Natural killer cell (primary cell): ENCODE data around the gene IRF3. TPM values are rescaled to one million over a fixed set of nuclear protein-coding genes. Genes with fewer than 3 reads are reported as not detected.

Experiments used
- ATAC-seq, 3 donors: fragments of 150-1000 bp in 2 of 3; fragments of 200-7000 bp in 1 of 3; cut with Tn5 transposase; 1 replicate in 1 of 3; 2 replicates in 2 of 3; pipeline ENCODE4 v1.10.0; 2021; ENCODE audit warnings: mild to moderate bottlenecking in 2 of 3, moderate library complexity in 2 of 3
- DNase-seq, 2 donors: peaks; one replicate each; pipeline versions ENCODE4 v3.0.0 to v3.0.0-alpha.2; 2013 to 2021; ENCODE audit warnings: mixed read lengths in 1 of 2
- H3K27ac ChIP-seq: one replicate; pipeline ENCODE4 v1.5.1; 2013; ENCODE audit warnings: mild to moderate bottlenecking, low read length
- H3K27me3 ChIP-seq: one replicate; pipeline ENCODE4 v1.6.1; 2013; ENCODE audit warnings: low read length; ENCODE audit not compliant: control insufficient read depth, insufficient read depth
- H3K36me3 ChIP-seq: one replicate; pipeline ENCODE4 v1.6.1; 2013; ENCODE audit warnings: low read length; ENCODE audit not compliant: control insufficient read depth, insufficient read depth
- H3K4me1 ChIP-seq: one replicate; pipeline ENCODE4 v1.6.1; 2013; ENCODE audit warnings: low read length; ENCODE audit not compliant: control insufficient read depth, insufficient read depth
- H3K4me3 ChIP-seq: one replicate; pipeline ENCODE4 v1.5.1; 2013; ENCODE audit warnings: low read length
- H3K9me3 ChIP-seq: one replicate; pipeline ENCODE4 v1.6.1; 2013; ENCODE audit warnings: low read length; ENCODE audit not compliant: control insufficient read depth, insufficient read depth
- H3K27ac Mint-ChIP-seq, 2 donors: one replicate each; pipeline ENCODE4 v1.8.0; 2022; ENCODE audit warnings: mild to moderate bottlenecking in 2 of 2, mixed read lengths in 2 of 2, moderate library complexity in 1 of 2
- H3K27me3 Mint-ChIP-seq, 2 donors: one replicate each; pipeline ENCODE4 v1.8.0; 2022; ENCODE audit warnings: low read depth in 2 of 2, mixed read lengths in 2 of 2
- H3K36me3 Mint-ChIP-seq: one replicate; pipeline ENCODE4 v1.8.0; 2022; ENCODE audit warnings: mixed read lengths
- H3K4me1 Mint-ChIP-seq, 2 donors: one replicate each; pipeline ENCODE4 v1.8.0; 2022; ENCODE audit warnings: mixed read lengths in 2 of 2
- H3K4me3 Mint-ChIP-seq: one replicate; pipeline ENCODE4 v1.8.0; 2022; ENCODE audit warnings: mild to moderate bottlenecking, moderate library complexity, mixed read lengths
- H3K9me3 Mint-ChIP-seq, 2 donors: one replicate each; pipeline ENCODE4 v1.8.0; 2022; ENCODE audit warnings: mixed read lengths in 2 of 2
- WGBS: methylation state at CpG from one replicate; pipeline ENCODE4 v1.1.7; 2013; ENCODE audit warnings: missing lambda C conversion rate; ENCODE audit not compliant: insufficient coverage; 5-methylcytosine and 5-hydroxymethylcytosine counted together
- intact Hi-C: fragments of 100-400 bp; cut with micrococcal nuclease; formaldehyde crosslinking; loops from one replicate; pipeline ENCODE4 v1.14.2; 2022
- total RNA-seq, 4 donors: library from RNA; stranded (reverse); fragments of 120-200 nt in 1 of 4; gene quantifications; one replicate each; pipeline versions ENCODE4 v1.2.3 to v1.2.4, GENCODE V29; 2013 to 2022
- TF ChIP-seq, protein P1 (sequence below): fragments of 200-600 bp; IDR thresholded peaks from one replicate; pipeline ENCODE4 v1.8.0; 2022; ENCODE audit warnings: antibody characterized with exemption

The IRF3 gene
- total RNA-seq, 3 donors from 2014 or later (not counting 1 experiment from before 2014, with no cell fraction given) = 176 to 184 (median 179) TPM

DNA sequence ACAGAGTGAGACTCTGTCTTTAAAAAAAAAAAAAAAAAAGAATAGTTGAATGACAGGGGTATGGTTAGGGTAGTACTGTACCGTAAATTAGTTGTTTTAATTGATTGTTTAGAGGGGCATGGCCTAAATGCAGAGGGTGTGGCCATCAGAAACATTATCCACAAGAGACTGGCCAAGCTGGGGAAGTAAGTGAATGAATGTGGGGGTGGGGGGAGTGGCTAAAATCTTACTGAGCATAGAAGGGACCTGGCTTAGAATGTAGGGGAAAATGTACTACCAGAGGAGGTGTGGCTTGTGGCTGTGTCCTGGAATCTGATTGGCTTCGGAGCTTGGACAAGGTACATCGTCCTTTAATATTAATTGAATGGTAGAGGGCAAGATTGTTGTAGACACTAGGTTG is 3.9 kb upstream of the IRF3 start:
- intact Hi-C loops = no loop called here
- peaks cover 30 to 39% of the 10 kb centered on the region in 2 donors for H3K4me1 Mint-ChIP-seq
- 97% methylated on average over 3 of the region's 3 CpGs for WGBS

DNA sequence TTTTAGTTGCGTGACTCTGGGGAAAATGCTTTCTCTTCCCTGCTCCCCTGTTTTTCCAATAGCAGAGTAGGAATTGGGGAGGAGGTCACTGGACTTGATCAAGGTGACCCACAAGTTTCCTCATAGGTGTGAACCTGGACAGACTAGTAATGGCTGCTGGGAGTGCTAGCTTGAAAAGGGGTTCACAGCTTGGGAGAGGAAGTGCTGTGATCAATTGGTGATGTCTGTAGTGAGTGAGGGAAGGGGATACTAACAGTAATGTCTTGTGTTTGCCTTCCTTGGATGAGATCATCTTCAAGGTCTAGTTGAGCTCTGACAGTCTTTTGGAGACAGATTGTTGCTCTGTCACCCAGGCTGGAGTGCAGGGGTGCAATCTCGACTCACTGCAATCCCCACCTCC is 1.8 kb upstream of the IRF3 start:
- Mint-ChIP-seq H3K36me3 (no peaks in the 10 kb centered on the region), H3K4me3 (peak overlapping the region; percentile 99), H3K9me3 (no peaks in the 10 kb centered on the region), H3K27me3 (no peaks in the 10 kb centered on the region), H3K4me1 (peaks cover 38 to 52% of the 10 kb centered on the region in 2 donors), H3K27ac (peak overlapping the region in 1 of 2 donors; percentile 96)
- TF ChIP-seq, protein P1, sequence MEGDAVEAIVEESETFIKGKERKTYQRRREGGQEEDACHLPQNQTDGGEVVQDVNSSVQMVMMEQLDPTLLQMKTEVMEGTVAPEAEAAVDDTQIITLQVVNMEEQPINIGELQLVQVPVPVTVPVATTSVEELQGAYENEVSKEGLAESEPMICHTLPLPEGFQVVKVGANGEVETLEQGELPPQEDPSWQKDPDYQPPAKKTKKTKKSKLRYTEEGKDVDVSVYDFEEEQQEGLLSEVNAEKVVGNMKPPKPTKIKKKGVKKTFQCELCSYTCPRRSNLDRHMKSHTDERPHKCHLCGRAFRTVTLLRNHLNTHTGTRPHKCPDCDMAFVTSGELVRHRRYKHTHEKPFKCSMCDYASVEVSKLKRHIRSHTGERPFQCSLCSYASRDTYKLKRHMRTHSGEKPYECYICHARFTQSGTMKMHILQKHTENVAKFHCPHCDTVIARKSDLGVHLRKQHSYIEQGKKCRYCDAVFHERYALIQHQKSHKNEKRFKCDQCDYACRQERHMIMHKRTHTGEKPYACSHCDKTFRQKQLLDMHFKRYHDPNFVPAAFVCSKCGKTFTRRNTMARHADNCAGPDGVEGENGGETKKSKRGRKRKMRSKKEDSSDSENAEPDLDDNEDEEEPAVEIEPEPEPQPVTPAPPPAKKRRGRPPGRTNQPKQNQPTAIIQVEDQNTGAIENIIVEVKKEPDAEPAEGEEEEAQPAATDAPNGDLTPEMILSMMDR = no peak
- intact Hi-C loops = no loop called here
- H3K4me1 ChIP-seq = peaks cover 40% of the 10 kb centered on the region
- H3K9me3 ChIP-seq = no peaks in the 10 kb centered on the region
- ATAC-seq (no peak), DNase-seq (no peak)
- no peak overlapping the region for H3K27ac ChIP-seq
- peaks cover 4% of the 10 kb centered on the region for H3K36me3 ChIP-seq
- 97% methylated on average over 2 of the region's 2 CpGs for WGBS
- no peaks in the 10 kb centered on the region for H3K27me3 ChIP-seq
- no peak overlapping the region for H3K4me3 ChIP-seq

More for the DNA sequence above, 3.9 kb upstream of the IRF3 start:
- DNase-seq (no peak), ATAC-seq (no peak)
- TF ChIP-seq, protein P1 = no peak
- Mint-ChIP-seq H3K9me3 (no peaks in the 10 kb centered on the region), H3K27ac (no peak overlapping the region), H3K27me3 (no peaks in the 10 kb centered on the region), H3K36me3 (no peaks in the 10 kb centered on the region), H3K4me3 (no peak overlapping the region)
- H3K4me1 ChIP-seq = peaks cover 23% of the 10 kb centered on the region
- H3K27me3 ChIP-seq = no peaks in the 10 kb centered on the region
- no peaks in the 10 kb centered on the region for H3K9me3 ChIP-seq
- H3K36me3 ChIP-seq = no peaks in the 10 kb centered on the region
- H3K27ac ChIP-seq = no peak overlapping the region
- no peak overlapping the region for H3K4me3 ChIP-seq

DNA sequence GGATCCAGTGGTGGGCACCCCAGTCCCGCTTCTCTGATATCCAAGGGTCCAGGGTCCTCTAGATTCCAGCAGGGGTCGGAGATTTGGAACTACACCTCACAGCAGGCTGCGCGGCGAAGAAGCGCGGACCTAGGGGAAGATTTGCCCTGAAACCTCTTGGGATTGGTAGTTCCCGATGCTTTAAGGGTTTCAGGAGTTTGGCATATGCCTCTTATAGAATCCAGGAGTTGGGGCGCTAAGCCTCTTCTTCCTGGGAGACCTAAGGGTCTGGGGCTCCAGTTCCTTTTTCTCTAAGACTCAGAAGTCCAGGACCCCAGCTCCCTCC is 425 bp upstream of the IRF3 start:
- intact Hi-C loops = no loop called here
- peaks cover 33 to 50% of the 10 kb centered on the region in 2 donors for H3K4me1 Mint-ChIP-seq
- H3K4me3 ChIP-seq = peak overlapping the region; percentile 91

DNA sequence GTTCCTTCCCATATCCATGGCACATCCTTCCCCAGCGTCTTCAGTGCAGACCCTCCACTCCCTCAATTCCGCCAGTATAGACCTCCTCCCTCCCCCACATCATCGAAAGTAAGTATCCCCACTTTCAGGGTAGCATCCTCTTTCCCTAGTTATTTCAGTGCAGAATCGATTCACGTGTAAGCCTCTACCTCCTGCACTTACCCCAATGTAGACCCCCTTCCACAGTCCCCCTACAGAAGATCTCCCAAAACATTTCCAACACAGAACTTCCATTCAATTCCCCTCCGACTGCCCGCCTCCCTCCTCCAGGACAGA is 664 bp downstream of the IRF3 start:
- peak overlapping the region; percentile 91 for H3K4me3 ChIP-seq
- H3K4me1 ChIP-seq = peaks cover 34% of the 10 kb centered on the region
- peaks cover 25% of the 10 kb centered on the region for H3K36me3 ChIP-seq
- no peaks in the 10 kb centered on the region for H3K9me3 ChIP-seq
- ATAC-seq (no peak), DNase-seq (no peak)
- Mint-ChIP-seq H3K36me3 (no peaks in the 10 kb centered on the region), H3K4me3 (peak overlapping the region; percentile 99), H3K27me3 (no peaks in the 10 kb centered on the region), H3K27ac (peak overlapping the region; percentile 96 to 99), H3K9me3 (no peaks in the 10 kb centered on the region), H3K4me1 (peaks cover 33 to 50% of the 10 kb centered on the region in 2 donors)
- under 1% methylated on average over 7 of the region's 7 CpGs for WGBS
- intact Hi-C loops = loop anchor here (1.0 to 2.0 kb wide), 2 partner anchors 11 to 16 kb away; no protein-coding TSS in a partner anchor
- H3K27ac ChIP-seq = peak overlapping the region; percentile 73
- TF ChIP-seq, protein P1 = no peak
- H3K27me3 ChIP-seq = no peaks in the 10 kb centered on the region

More for the DNA sequence above, 425 bp upstream of the IRF3 start:
- Histone ChIP-seq H3K27me3 (no peaks in the 10 kb centered on the region), H3K9me3 (no peaks in the 10 kb centered on the region), H3K4me1 (peaks cover 34% of the 10 kb centered on the region), H3K36me3 (peaks cover 17% of the 10 kb centered on the region), H3K27ac (peak overlapping the region; percentile 68)
- 1% methylated on average over 9 of the region's 9 CpGs for WGBS
- DNase-seq (no peak), ATAC-seq (peak; percentile 1 to 6 (median 1))
- no peaks in the 10 kb centered on the region for H3K36me3 Mint-ChIP-seq
- peak overlapping the region; percentile 96 to 99 for H3K27ac Mint-ChIP-seq
- H3K27me3 Mint-ChIP-seq = no peaks in the 10 kb centered on the region
- TF ChIP-seq, protein P1 = no peak
- H3K4me3 Mint-ChIP-seq = peak overlapping the region; percentile 99
- H3K9me3 Mint-ChIP-seq = no peaks in the 10 kb centered on the region
